ENCODE measurements around the gene PCMTD2. TPM values are rescaled to one million over a fixed set of nuclear protein-coding genes. Genes with fewer than 3 reads are reported as not detected.

PCMTD2 gene
- total and polyA plus RNA-seq, 10 of the 15 experiments (the other 5 are each of a cell fraction or from before 2014, with no cell fraction given), result 6.8 to 36.8 (median 16.5) TPM

DNA sequence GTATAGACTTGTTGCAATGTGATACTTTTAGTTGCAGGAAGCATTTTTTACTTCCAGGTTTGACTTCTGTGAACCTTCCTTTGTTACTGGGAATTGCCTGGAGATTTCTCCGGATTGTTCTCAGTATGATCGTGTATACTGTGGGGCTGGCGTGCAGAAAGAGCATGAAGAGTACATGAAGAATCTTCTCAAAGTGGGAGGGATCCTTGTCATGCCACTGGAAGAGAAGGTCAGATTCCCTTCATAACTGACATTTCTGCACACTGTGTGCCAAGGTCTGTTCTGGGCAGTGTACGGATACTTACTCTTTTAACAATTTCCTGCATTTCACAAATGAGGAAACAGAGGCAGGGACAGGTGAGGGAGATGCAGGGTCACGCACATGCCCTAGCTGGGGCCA lies 9.7 kb downstream of the PCMTD2 start:
- CTCF ChIA-PET, result no interaction called here
- POLR2A ChIA-PET, result no interaction called here
- SMC1A ChIA-PET (ENCODE audit: uncharacterized antibody, unreplicated experiment), result no interaction called here
- Histone ChIP-seq H3K9ac (ENCODE audit: control insufficient read depth, insufficient read depth, low read length) (no peak overlapping the region), H3K79me2 (ENCODE audit: control insufficient read depth, insufficient read depth, low read length) (no peaks in the 10 kb centered on the region), H3K9me3 (replicated peaks; ENCODE audit: control insufficient read depth, insufficient read depth, low read length) (no peaks in the 10 kb centered on the region), H3K4me1 (ENCODE audit: control insufficient read depth, insufficient read depth, low read length) (no peaks in the 10 kb centered on the region), H3K27ac (ENCODE audit: control insufficient read depth, insufficient read depth) (no peak overlapping the region), H3K27me3 (replicated peaks in 1 of 2; ENCODE audit: control insufficient read depth in 2 of 2, insufficient read depth in 2 of 2, low read length in 1 of 2) (no peaks in the 10 kb centered on the region), H3K4me3 (no peak overlapping the region), H3K36me3 (ENCODE audit: control insufficient read depth in 2 of 2, insufficient read depth in 2 of 2, low read length in 1 of 2) (peaks cover 1 to 8% of the 10 kb centered on the region in 2 experiments; a peak in 3 of 4 replicates), H4K20me1 (ENCODE audit: control insufficient read depth, insufficient read depth) (no peaks in the 10 kb centered on the region), H2AFZ (ENCODE audit: control insufficient read depth, low read depth, low read length) (no peak overlapping the region), H3K4me2 (ENCODE audit: control insufficient read depth, insufficient read depth) (no peak overlapping the region)
- FAIRE-seq (no peak), DNase-seq (ENCODE audit: low read depth, low spot score) (no peak), ATAC-seq (no peak)
- RAD21 ChIA-PET (ENCODE audit: unreplicated experiment), result no interaction called here
- no TSS peak for BruUV-seq (replicated peaks)
- TF ChIP-seq, protein P1, sequence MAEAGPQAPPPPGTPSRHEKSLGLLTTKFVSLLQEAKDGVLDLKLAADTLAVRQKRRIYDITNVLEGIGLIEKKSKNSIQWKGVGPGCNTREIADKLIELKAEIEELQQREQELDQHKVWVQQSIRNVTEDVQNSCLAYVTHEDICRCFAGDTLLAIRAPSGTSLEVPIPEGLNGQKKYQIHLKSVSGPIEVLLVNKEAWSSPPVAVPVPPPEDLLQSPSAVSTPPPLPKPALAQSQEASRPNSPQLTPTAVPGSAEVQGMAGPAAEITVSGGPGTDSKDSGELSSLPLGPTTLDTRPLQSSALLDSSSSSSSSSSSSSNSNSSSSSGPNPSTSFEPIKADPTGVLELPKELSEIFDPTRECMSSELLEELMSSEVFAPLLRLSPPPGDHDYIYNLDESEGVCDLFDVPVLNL (IDR thresholded peaks at IDR 0.05; ENCODE audit: low read depth, low read length), result no peak
- TF ChIP-seq, protein P2, sequence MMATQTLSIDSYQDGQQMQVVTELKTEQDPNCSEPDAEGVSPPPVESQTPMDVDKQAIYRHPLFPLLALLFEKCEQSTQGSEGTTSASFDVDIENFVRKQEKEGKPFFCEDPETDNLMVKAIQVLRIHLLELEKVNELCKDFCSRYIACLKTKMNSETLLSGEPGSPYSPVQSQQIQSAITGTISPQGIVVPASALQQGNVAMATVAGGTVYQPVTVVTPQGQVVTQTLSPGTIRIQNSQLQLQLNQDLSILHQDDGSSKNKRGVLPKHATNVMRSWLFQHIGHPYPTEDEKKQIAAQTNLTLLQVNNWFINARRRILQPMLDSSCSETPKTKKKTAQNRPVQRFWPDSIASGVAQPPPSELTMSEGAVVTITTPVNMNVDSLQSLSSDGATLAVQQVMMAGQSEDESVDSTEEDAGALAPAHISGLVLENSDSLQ (IDR thresholded peaks at IDR 0.05), result no peak
- TF ChIP-seq, protein P3, sequence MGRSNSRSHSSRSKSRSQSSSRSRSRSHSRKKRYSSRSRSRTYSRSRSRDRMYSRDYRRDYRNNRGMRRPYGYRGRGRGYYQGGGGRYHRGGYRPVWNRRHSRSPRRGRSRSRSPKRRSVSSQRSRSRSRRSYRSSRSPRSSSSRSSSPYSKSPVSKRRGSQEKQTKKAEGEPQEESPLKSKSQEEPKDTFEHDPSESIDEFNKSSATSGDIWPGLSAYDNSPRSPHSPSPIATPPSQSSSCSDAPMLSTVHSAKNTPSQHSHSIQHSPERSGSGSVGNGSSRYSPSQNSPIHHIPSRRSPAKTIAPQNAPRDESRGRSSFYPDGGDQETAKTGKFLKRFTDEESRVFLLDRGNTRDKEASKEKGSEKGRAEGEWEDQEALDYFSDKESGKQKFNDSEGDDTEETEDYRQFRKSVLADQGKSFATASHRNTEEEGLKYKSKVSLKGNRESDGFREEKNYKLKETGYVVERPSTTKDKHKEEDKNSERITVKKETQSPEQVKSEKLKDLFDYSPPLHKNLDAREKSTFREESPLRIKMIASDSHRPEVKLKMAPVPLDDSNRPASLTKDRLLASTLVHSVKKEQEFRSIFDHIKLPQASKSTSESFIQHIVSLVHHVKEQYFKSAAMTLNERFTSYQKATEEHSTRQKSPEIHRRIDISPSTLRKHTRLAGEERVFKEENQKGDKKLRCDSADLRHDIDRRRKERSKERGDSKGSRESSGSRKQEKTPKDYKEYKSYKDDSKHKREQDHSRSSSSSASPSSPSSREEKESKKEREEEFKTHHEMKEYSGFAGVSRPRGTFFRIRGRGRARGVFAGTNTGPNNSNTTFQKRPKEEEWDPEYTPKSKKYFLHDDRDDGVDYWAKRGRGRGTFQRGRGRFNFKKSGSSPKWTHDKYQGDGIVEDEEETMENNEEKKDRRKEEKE (IDR thresholded peaks at IDR 0.05), result no peak
- TF ChIP-seq NFYB (IDR thresholded peaks at IDR 0.05; ENCODE audit: insufficient read depth, low read depth, low read length) (no peak), EGR1 (IDR thresholded peaks at IDR 0.05; ENCODE audit: borderline replicate concordance in 1 of 2, low read depth in 2 of 2, low read length in 2 of 2) (no peak), MEF2A (IDR thresholded peaks at IDR 0.05; ENCODE audit: insufficient read depth, low read depth, low read length) (no peak)
- TF ChIP-seq, protein P4, sequence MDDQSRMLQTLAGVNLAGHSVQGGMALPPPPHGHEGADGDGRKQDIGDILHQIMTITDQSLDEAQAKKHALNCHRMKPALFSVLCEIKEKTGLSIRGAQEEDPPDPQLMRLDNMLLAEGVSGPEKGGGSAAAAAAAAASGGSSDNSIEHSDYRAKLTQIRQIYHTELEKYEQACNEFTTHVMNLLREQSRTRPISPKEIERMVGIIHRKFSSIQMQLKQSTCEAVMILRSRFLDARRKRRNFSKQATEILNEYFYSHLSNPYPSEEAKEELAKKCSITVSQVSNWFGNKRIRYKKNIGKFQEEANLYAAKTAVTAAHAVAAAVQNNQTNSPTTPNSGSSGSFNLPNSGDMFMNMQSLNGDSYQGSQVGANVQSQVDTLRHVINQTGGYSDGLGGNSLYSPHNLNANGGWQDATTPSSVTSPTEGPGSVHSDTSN (IDR thresholded peaks at IDR 0.05; ENCODE audit: insufficient replicate concordance, low read depth, low read length), result no peak
- in situ Hi-C loops (cut with MboI), result no loop called here
- intact Hi-C loops (cut with micrococcal nuclease; ENCODE audit: unreplicated experiment), result no loop called here
- 97% methylated on average over 5 of the region's 5 CpGs for WGBS (ENCODE audit: insufficient coverage, insufficient replicate concordance, low lambda C conversion rate, missing lambda C conversion rate)

Measured in GM12878 (cell line).